GM12878 (cell line): ENCODE measurements around the gene UBE2E2. TPM values are rescaled to one million over a fixed set of nuclear protein-coding genes. Genes with fewer than 3 reads are reported as not detected.

Source experiments
- EP300 ChIP-seq, 2 experiments: fragments of 150-350 bp in 1 of 2; IDR thresholded peaks; 2 replicates each; pipeline ENCODE4 v1.6.1; 2011 to 2012; ENCODE audit warnings: low read depth in 2 of 2, low read length in 2 of 2, borderline replicate concordance in 1 of 2, improper control_type of control experiment in 1 of 2, inconsistent platforms in 1 of 2; ENCODE audit not compliant: control insufficient read depth in 1 of 2
- ETV6 ChIP-seq, 2 experiments: fragments of 450-650 bp in 1 of 2; IDR thresholded peaks in 1 of 2; conservative IDR thresholded peaks in 1 of 2; 2 replicates each; pipeline ENCODE4 v1.6.1; 2014; ENCODE audit warnings: antibody characterized with exemption in 1 of 2, borderline replicate concordance in 1 of 2, low read depth in 1 of 2, mild to moderate bottlenecking in 1 of 2, moderate library complexity in 1 of 2
- FOXK2 ChIP-seq: fragments of 450-650 bp; IDR thresholded peaks from 2 replicates; pipeline ENCODE4 v1.6.1; 2017; ENCODE audit warnings: mild to moderate bottlenecking, moderate library complexity
- IKZF1 ChIP-seq: fragments of 450-650 bp; conservative IDR thresholded peaks from 2 replicates; pipeline ENCODE4 v1.6.1; 2017; ENCODE audit warnings: antibody characterized with exemption, mild to moderate bottlenecking
- IKZF2 ChIP-seq, 2 experiments: fragments of 450-650 bp; IDR thresholded peaks; 2 replicates each; pipeline ENCODE4 v1.6.1; 2017; ENCODE audit warnings: mild to moderate bottlenecking in 2 of 2, moderate library complexity in 2 of 2
- KLF5 ChIP-seq: fragments of 450-650 bp; IDR thresholded peaks from 2 replicates; pipeline ENCODE4 v1.6.1; 2014; ENCODE audit warnings: mild to moderate bottlenecking; ENCODE audit not compliant: partially characterized antibody
- NFYB ChIP-seq: IDR thresholded peaks from 2 replicates; pipeline ENCODE4 v1.6.1; 2011; ENCODE audit warnings: low read depth, mild to moderate bottlenecking, low read length, improper control_type of control experiment, moderate library complexity; ENCODE audit not compliant: insufficient read depth
- NKRF ChIP-seq: fragments of 450-650 bp; conservative IDR thresholded peaks from 2 replicates; pipeline ENCODE4 v1.6.1; 2017; ENCODE audit warnings: mild to moderate bottlenecking, moderate library complexity
- PKNOX1 ChIP-seq: fragments of 450-650 bp; IDR thresholded peaks from 2 replicates; pipeline ENCODE4 v1.6.1; 2016; ENCODE audit warnings: mild to moderate bottlenecking
- REST ChIP-seq: IDR thresholded peaks from 2 replicates; pipeline ENCODE4 v1.6.1; 2012; ENCODE audit warnings: mild to moderate bottlenecking, low read depth, low read length
- ZBTB33 ChIP-seq: fragments of 450-650 bp; IDR thresholded peaks from 2 replicates; pipeline ENCODE4 v1.6.1; 2017; ENCODE audit warnings: mild to moderate bottlenecking
- ZBTB40 ChIP-seq: fragments of 450-650 bp; IDR thresholded peaks from 2 replicates; pipeline ENCODE4 v1.6.1; 2016; ENCODE audit warnings: mild to moderate bottlenecking, moderate library complexity, borderline replicate concordance
- ZZZ3 ChIP-seq: IDR thresholded peaks from 2 replicates; pipeline ENCODE4 v1.6.1; 2011; ENCODE audit warnings: low read depth; ENCODE audit not compliant: control insufficient read depth, insufficient read length
- polyA plus RNA-seq, 11 experiments: library from polyadenylated mRNA; depleted of rRNA in 4 of 11; unstranded in 6 of 11; stranded (reverse) in 5 of 11; fragments of >200 nt; fragmentation: Nextera tagmentation in 4 of 11; fragmentation: Illumina TruSeq in 1 of 11; extraction: Ambion mirVana in 4 of 11; extraction: Trizol in 1 of 11; gene quantifications; 1 replicate in 1 of 11; 2 replicates in 10 of 11; pipeline versions ENCODE4 v1.2.1 to v1.2.3, GENCODE V29; 2011 to 2016; ENCODE audit warnings: inconsistent platforms in 2 of 11, missing spikeins in 2 of 11, low read depth in 1 of 11
- total RNA-seq, 4 experiments: library from RNA; depleted of rRNA in 3 of 4; stranded (reverse); fragments of >200 nt in 3 of 4; fragmentation: Illumina TruSeq in 1 of 4; extraction: Trizol in 1 of 4; gene quantifications; 2 replicates each; pipeline versions ENCODE4 v1.2.1 to v1.2.3, GENCODE V29; 2013 to 2021

UBE2E2 gene
- total and polyA plus RNA-seq, 10 of the 15 experiments (the other 5 are each of a cell fraction or from before 2014, with no cell fraction given), result 8.7 to 71.0 (median 36.4) TPM

GRCh38 chr3:23221136-23221535, 18.0 kb downstream of the UBE2E2 start (continued):
- TF ChIP-seq PKNOX1 (no peak), IKZF1 (peak; percentile 20; the same call in 1 of the 2 replicates), ZBTB40 (peak; percentile 54; the same call in 1 of the 2 replicates), KLF5 (no peak), NKRF (no peak), REST (no peak), EP300 (IDR thresholded peaks at IDR 0.05; ENCODE audit: borderline replicate concordance in 1 of 2, control insufficient read depth in 1 of 2, low read depth in 2 of 2, low read length in 2 of 2) (no peak), FOXK2 (no peak), ETV6 (conservative IDR thresholded peaks at IDR 0.05 in 1 of 2, IDR thresholded peaks at IDR 0.05 in 1 of 2; ENCODE audit: borderline replicate concordance in 1 of 2, low read depth in 1 of 2) (no peak), NFYB (no peak), IKZF2 (IDR thresholded peaks at IDR 0.05) (peak; percentile 50 to 52; a peak in 2 of 4 replicates), ZBTB33 (no peak), ZZZ3 (no peak)
